Measurements from ENCODE around the gene DCLK1.

Gene DCLK1

GRCh38 chr13:36094478-36094877, 36.7 kb downstream of the DCLK1 start:
- DNase-seq (ENCODE audit: extremely low read depth, low read depth) = no peak
- H3K4me3 ChIP-seq (replicated peaks; ENCODE audit: low read depth, low read length) = no peak overlapping the region
- TF ChIP-seq CTCF (IDR thresholded peaks at IDR 0.05; ENCODE audit: low read depth, low read length, missing control alignments) = no peak

GRCh38 chr13:36090592-36090991, 40.6 kb downstream of the DCLK1 start:
- no peak for DNase-seq (ENCODE audit: extremely low read depth, low read depth)
- TF ChIP-seq CTCF (IDR thresholded peaks at IDR 0.05; ENCODE audit: low read depth, low read length, missing control alignments) = no peak
- no peak overlapping the region for H3K4me3 ChIP-seq (replicated peaks; ENCODE audit: low read depth, low read length)

- no peak overlapping the region for H3K4me3 ChIP-seq (replicated peaks; ENCODE audit: low read depth, low read length)
- DNase-seq (ENCODE audit: extremely low read depth, low read depth) = no peak
- TF ChIP-seq CTCF (IDR thresholded peaks at IDR 0.05; ENCODE audit: low read depth, low read length, missing control alignments) = no peak
These were observed 42.0 kb downstream of the DCLK1 start for GRCh38 chr13:36089130-36089647.

- TF ChIP-seq CTCF (IDR thresholded peaks at IDR 0.05; ENCODE audit: low read depth, low read length, missing control alignments) = no peak
- DNase-seq (ENCODE audit: extremely low read depth, low read depth) = no peak
- H3K4me3 ChIP-seq (replicated peaks; ENCODE audit: low read depth, low read length) = no peak overlapping the region
These were observed 42.7 kb downstream of the DCLK1 start for GRCh38 chr13:36088463-36088862.

- TF ChIP-seq CTCF (IDR thresholded peaks at IDR 0.05; ENCODE audit: low read depth, low read length, missing control alignments) = no peak
These were observed 43.2 kb downstream of the DCLK1 start for GRCh38 chr13:36088001-36088400.

GRCh38 chr13:36086117-36086516, 45.1 kb downstream of the DCLK1 start:
- no peak overlapping the region for H3K4me3 ChIP-seq (replicated peaks; ENCODE audit: low read depth, low read length)
- no peak for DNase-seq (ENCODE audit: extremely low read depth, low read depth)
- no peak for TF ChIP-seq CTCF (IDR thresholded peaks at IDR 0.05; ENCODE audit: low read depth, low read length, missing control alignments)

More at GRCh38 chr13:36088001-36088400, 43.2 kb downstream of the DCLK1 start:
- no peak for DNase-seq (ENCODE audit: extremely low read depth, low read depth)
- H3K4me3 ChIP-seq (replicated peaks; ENCODE audit: low read depth, low read length) = no peak overlapping the region

- no peak for DNase-seq (ENCODE audit: extremely low read depth, low read depth)
- no peak for TF ChIP-seq CTCF (IDR thresholded peaks at IDR 0.05; ENCODE audit: low read depth, low read length, missing control alignments)
- H3K4me3 ChIP-seq (replicated peaks; ENCODE audit: low read depth, low read length) = no peak overlapping the region
These were observed 47.1 kb downstream of the DCLK1 start for GRCh38 chr13:36084131-36084530.

All from HFF-Myc (cell line).